Stimulated activated CD4-positive, alpha-beta T cell treated with anti-CD3 and anti-CD28 coated beads, TNF-alpha, amount 100 ng/mL, for 4 hours (primary cell): ENCODE data around the gene PACC1.
"Not testable (repeated sequence)": the region's sequence is repeated elsewhere in the genome, so short reads cannot be mapped to it uniquely, and the experiment has no call there.

Experiments
- DNase-seq, 3 experiments: peaks; one replicate each; pipeline ENCODE4 v3.0.0-alpha.2; 2020; ENCODE audit warnings: low read depth in 3 of 3

PACC1 gene

DNA sequence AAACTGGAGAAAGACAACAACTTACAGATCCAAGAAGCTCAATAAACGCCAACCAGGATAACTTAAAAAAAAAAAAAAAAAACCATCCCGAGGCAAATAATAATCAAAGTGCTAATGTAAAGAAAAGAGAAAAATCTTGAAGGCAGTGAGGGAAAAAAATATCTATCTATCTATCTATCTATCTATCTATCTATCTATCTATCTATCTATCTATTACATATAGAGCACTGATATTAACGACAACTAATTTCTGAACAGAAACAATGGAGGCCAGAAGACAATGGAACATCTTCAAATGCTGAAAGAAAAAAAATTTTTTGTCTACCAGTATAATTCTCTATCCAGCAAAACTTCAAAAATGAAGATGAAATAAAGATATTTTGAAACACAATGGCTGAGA lies 18.0 kb downstream of the PACC1 start:
- DNase-seq: no peak

DNA sequence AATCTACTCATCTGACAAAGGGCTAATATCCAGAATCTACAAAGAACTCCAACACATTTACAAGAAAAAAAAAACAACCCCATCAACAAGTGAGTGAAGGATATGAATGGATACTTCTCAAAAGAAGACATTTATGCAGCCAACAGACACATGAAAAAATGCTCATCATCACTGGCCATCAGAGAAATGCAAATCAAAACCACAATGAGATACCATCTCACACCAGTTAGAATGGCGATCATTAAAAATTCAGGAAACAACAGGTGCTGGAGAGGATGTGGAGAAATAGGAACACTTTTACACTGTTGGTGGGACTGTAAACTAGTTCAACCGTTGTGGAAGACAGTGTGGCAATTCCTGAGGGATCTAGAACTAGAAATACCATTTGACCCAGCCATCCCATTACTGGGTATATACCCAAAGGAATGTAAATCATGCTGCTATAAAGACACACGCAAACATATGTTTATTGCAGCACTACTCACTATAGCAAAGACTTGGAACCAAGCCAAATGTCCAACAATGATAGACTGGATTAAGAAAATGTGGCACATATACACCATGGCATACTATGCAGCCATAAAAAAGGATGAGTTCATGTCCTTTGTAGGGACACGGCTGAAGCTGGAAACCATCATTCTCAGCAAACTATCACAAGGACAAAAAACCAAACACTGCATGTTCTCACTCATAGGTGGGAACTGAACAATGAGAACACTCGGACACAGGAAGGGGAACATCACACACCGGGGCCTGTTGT lies 18.8 kb downstream of the PACC1 start:
- DNase-seq: not testable (repeated sequence)

DNA sequence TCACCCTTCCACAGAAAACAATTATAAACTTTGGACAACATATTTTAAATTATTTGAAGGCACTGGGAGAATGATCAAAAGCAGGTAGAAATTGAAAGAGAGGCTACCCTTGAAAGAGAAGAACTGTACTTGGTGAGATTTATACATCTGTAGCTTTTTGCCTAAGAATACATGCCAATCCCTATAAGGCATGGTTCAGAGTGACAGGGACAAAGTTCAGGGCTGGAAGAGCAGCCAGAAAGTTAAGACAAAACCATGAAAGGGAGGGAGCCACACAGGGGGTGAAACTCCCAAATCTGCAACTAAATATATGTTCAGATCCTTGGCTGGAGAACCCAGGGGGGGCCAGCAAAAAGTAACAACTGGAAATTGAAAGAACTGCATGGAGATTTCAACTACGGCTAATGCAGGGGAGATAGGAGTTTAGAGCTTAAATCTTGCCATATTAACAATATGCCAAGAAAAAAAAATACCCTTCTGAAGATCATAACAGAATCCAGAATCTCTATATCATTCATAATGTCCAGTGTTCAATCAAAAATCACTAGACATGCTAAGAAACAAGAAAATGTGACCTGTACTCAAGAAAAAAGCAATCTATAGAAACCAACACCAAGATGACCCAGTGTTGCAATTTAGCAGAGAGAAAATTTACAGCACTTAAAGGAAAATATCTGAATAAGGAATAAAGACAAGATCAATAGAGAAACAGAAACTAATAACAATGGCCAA lies 25.5 kb downstream of the PACC1 start:
- DNase-seq: no peak

DNA sequence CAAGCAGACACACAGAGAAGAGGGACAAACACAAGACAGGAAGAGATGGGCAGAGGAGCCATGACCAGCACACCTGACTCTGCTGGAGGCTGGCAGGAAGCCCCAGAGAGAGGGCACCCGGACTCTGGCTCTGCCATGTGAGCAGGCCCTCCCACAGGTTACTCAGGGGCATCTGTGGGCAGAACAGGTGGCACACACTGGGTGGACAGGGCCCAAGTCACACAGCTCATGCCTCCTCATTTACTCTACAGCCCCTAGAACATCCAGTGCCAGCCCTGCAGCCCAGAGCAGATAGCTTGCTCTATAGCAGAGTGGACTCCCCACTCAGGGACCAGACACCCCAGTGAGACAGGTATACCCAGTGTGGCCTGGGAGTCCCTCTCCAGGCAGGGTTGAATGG lies 28.7 kb downstream of the PACC1 start:
- no peak for DNase-seq

DNA sequence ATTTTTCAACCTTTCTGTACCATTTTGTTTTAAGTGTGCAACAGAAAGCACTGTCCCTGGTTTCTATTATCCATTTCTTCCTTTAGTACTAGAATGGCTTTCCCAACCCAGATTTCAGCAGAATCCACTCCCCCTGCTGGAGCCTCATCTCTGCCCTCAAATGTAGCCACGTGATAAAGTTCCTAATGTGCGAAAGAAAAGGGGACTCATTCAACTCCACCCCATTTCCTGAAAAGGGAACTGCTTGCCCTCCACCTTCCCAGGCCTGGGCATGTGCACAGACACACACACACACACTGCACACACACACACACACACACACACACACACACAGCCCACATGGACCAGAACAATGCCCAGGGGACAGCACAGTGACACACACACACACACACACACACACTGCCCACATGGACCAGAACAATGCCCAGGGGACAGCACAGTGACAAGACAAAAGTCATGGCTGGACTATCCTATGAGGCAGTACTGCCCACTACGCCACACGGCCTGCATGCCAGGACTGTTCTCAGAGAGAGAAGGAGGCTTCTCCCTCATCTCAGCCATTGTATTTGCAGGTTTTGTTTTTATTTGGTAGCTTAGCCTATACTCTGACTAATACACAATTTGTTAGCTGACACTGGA lies 33.2 kb downstream of the PACC1 start:
- DNase-seq: no peak

DNA sequence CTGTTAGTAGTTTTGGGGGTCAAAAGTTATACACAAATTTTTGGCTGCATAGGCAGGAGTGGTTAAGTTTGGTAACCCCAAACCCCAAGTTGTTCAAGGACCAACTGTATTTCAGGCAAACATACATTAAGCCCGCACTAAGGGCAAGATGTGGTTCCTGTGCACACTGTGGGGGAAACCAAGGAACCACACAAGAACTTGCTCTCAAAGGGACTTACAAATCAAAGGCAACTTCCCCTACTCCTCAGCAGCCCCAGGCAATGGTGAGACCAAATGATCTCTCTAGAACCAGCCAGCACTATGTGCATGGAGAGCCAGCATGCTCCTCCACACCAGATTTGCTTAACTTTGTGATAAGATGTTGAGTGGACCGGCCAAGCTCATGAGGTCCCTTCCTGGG lies 35.3 kb downstream of the PACC1 start:
- DNase-seq: no peak

DNA sequence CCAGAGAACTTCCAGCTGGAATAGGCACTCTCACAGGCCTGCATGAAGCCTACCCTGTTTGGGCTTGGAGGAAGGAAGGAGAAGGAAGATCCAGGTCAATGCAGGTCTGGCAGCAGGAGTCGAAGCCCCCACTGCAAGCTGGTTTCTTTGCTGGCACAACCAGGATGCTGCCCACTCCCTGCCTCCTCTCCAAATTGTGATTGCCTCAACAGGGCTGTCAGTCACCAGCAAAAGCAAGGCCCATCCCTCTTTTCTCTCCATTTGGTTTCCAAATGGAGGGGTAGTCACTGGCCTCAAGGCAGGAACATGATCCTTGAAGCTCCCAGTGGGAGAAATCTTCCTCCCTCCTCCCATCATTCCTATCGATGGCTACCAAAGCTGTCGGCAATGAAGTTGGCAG lies 37.0 kb downstream of the PACC1 start:
- DNase-seq: no peak

DNA sequence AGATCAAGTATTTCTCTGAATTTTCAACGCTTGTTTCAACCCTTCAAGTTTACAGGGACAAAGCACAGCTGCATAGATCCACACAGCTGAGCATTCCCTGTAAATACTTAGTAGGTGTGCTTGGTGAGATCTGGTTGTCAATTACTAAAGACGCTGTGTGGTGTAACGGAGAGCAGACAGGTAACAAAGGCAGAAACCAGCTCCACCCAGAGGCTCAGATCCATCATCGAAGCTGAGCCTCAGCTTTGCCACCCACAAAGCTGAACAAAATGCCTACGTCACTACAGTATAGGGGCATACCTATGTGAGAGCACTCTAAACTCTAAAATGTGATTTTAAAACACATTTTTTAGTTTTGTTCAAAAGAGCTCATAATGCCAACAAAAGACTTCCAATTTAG lies 38.7 kb downstream of the PACC1 start:
- DNase-seq: no peak

DNA sequence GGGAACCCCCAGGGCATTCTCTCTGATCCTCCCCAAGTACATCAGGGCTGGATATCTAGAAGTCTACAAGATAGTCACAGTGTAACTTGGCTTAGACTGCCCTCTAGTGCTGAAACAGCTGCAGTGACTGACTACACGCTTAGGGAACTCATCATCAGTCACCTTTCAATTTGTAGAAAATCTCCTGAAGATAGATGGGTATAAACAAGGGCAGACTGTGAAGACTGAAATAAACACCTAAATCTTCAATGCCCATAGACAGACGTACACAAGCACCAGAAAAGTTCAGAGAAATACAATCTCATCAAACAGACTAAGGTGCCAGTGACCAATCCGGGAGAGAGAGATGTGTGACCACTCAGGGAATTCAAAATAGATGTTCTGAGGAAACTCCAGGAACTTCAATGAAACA lies 46.6 kb downstream of the PACC1 start:
- DNase-seq: peak in 2 of 3 experiments; percentile 6 to 22

DNA sequence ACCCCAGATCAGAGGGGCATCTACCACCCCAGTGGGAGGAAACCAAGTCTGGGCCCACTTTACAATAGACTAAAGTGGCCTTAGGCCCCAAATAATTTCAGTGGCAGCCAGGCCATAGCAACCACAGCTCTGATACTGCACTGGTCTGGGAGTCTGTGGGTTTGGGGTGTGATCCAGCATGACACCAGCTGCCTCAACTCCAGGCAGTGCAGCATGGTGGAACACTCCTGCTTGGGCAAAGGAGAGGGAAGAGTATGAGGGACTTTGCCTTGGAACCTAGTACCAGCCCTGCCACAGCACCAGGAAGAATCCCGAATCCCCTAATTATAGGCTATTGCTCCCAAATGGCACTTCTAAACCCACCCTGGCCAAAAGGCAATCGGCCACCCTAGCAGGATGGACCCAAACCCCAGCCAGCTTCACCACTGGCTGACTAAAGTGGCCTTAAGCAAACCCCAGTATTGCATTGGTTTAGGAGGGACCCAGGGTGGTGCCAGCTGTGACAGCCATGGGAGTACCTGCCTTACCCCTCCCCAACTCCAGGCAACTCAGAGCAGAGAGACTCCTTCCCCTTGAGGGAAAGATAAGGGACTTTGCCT lies 47.1 kb downstream of the PACC1 start:
- DNase-seq: no peak

DNA sequence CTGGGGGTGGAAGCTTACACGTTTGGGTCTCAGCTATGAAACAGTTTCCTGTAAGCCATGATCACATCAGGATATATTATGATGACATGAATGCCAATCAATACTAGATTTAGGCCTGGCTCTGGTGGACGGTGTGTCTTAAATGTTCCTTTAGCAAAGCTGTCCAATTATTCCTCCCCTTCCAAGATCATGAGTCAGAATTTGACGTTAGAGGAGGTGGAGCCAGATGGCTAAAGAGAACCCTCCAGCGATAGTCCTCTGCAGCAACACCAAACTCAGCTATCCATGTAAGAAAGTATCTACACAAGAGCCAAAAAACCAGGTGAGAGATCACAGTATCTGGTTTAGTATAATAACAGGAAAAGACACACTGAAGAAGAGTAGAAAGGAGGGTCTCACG lies 47.8 kb downstream of the PACC1 start:
- DNase-seq: no peak

DNA sequence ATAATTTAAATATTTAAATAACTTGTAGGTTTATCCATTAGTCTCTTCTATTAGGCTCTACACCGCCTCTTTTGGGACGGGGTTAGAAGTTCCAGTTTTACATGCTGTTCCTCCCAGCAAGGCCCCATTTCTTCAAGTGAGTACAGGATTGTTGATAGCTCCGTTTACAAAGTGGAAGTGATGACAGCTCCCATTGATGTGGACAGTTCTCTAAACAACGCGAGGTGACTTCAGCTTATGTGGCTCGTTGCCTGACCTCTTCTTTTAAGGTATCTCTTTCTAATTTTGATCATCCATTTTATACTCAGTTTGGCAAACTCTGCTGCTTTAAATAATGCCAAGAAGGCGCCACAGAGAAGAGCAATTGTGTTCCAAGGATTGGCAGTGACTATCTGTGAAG lies 49.7 kb downstream of the PACC1 start:
- no peak for DNase-seq

DNA sequence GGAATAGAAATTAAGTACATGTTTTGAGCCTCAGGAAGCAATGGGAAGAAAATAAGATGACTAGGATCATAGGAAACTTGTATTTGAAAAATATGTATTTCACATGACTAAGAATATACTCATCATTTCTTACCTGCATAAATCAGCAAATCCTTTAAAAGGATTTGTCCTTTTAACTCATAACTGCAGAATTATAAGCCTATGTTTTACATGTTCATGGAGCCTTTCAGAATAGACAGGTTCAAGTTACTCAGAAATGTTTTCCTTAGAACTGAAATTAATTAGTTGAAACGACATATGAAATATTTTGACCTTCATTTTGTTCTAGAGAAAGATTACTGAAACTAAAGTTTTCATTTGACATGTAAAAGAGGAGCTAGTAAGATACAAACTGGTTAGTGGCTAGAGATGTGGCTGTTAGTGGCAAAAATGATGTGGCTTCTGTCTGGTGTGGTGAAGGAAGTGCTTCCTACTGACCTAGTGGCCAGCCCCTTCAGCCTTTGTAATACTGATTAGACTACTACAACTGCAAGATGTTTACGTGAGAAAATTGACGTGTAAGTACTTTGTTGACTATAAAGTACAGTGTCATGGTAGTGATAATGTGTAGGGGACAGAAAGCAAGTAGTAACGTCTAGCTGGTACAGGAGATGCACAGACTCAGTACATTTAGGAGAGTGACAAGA lies 54.7 kb downstream of the PACC1 start:
- DNase-seq: no peak

DNA sequence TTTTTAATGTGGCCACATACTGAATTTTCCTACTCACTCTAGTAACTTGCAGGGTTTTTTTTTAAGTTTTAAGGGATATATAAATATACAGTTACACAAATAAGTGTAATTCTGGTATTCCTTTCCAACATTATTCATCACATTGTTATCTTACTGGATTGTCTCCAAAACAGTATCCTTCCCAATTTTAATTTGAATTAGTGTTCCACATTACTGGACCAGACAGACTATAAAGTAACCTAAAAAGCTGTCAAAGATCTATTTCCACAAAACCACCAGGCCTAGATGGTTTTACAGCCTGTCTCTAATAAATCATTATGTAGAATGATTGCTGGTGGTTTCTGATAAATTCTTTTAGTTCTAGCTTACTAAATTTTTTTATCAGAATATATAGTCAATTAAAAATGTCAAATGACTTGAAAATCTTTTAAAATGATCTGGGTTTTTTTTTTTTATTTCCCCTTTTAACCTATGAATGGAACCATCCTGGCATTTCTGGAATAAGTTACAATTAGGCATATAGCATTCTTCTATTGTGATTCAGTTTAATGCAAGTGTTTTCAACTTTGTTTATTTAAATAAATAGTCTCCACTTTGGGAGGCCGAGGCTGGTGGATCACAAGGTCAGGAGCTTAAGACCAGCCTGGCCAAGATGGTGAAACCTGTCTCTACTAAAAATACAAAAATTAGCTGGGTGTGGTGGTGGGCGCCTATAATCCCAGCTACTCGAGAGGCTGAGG lies 59.3 kb downstream of the PACC1 start:
- no peak for DNase-seq

DNA sequence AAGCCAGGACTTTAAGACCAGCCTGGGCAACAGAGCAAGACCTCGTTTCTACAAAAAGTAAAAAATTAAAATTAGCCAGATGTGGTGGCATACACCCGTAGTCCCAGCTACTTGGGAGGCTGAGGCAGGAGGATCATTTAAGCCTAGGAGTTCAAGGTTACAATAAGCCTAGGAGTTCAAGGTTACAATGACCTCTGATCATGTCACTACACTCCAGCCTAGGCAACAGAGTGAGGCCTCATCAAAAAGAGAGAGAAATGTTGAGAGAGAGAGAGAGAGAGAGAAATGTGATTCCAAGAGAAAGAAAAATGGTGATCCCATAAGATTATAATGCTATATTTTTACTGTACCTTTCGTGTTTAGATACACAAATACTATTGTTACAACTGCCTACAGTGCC lies 60.2 kb downstream of the PACC1 start:
- DNase-seq: no peak

DNA sequence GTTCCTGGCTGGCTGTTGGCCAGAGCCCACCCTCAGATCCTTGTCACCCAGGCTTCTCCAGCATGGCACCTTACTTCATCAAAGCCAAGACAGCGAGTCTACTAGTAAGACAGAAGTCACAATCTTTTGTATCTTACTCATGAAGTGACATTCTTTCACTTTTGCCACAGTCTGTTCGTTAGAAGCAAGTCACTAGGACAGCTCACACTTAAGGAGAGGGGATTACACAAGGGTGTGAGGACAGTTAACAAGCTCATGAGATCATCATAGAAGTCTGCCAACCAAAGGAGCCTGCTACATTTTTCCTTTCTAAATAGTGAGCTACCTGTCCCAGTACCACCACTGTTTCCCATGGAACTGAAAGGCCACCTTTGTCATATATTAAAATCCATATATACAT lies 61.5 kb downstream of the PACC1 start:
- no peak for DNase-seq

DNA sequence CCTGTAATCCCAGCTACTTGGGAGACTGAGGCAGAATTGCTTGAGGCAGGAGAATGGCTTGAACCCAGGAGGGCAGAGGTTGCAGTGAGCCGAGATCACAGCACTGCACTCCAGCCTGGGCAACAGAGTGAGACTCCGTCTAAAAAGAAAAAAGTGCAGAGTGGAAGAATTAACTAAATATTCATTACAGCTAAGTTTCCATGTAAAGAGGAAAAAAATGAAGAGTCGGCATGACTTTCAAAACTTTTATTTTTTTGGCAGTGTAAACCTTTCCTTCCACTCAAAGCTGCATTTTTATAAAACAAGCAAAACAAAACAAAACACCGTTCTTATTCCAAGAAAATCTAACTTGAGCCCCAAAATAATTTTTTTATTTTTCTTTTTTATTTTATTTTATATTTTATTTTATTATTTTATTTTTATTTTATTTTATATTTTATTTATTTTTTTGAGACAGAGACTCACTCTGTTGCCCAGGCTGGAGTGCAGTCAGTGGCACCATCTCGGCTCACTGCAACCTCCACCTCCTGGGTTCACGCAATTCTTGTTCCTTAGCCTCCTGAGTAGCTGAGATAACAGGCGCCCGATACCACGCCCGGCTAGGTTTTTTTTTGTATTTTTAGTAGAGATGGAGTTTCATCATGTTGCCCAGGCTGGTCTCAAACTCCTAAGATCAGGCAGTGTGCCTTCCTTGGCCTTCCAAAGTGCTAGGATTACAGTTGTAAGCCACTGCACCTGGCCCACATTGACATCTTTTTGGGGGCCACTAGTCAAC lies 62.9 kb downstream of the PACC1 start:
- no peak for DNase-seq

DNA sequence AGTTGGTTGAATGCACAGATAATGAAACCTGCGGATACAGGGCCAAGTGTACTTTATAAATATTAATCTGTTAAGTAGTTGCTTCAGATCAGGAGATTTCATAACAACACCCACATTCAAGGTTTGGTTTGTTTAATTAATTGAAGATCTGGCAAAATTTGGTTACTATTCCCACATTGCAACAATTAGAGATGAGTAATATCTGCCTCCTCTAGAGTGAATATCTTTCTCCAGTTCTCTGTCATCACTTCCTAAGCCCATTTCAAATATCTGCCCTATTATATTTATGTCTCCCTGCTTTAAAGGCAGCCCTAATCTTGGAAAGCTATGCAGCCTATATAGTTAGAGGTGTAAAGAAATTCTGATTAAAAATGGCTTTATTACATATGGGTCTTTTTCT lies 68.1 kb downstream of the PACC1 start:
- no peak for DNase-seq

DNA sequence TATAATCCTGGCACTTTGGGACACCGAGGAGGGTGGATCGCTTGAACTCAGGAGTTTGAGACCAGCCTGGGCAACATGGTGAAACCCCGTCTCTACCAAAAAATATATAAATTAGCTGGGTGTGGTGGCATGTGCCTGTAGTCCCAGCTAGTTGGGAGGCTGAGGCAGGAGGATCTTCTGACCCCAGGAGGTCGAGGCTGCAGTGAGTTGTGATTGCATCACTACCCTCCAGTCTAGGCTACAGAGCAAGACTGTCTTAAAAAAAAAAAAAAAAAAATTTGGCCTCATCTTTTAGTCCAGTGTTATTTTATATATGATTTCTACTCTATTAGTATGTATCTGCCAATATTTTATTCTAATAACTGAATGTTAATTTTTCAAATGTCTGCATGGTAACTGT lies 69.8 kb downstream of the PACC1 start:
- DNase-seq: no peak

DNA sequence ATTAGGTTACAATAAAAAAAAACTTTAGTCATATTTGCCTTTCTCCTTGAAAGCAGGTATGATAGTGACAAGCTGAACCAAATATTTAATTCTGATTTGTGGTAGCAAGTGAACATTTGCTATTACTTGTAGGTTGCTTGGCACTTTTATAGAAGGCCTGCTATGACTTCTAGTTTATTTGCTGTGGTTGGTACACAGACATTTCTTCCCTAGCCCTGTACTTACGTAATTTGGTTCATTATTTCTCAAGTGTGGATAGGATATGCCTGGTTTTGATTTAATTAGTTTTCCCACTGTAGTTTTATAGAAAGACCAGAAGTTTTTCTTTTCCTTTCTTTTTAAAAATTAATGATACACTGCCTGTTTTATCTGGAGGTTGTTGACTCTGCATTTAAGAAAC lies 73.6 kb downstream of the PACC1 start:
- no peak for DNase-seq

DNA sequence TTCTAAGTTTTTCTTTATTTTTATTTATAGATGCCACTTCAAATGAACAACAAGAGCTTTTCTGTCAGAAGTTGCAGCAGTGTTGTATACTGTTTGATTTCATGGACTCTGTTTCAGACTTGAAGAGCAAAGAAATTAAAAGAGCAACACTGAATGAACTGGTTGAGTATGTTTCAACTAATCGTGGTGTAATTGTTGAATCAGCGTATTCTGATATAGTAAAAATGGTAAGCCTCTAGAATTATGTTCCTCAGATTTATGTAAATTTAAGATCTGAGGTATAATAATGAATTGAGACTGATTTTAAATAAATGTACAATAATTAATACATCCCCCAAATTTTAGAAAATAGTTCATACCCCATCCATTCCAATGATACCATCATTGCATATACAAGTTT lies 85.6 kb downstream of the PACC1 start:
- DNase-seq: no peak
